H9 (cell line): ENCODE data around the gene CREG1. TPM values are rescaled to one million over a fixed set of nuclear protein-coding genes. Genes with fewer than 3 reads are reported as not detected.

Source experiments
- DNase-seq: peaks from one replicate; pipeline ENCODE4 v3.0.0-alpha.2; 2017
- H2AFZ ChIP-seq: one replicate; pipeline ENCODE4 v1.6.1; 2013; ENCODE audit warnings: mild to moderate bottlenecking, low read length, control low read depth, moderate library complexity
- H2AK5ac ChIP-seq: 2 replicates; pipeline ENCODE4 v1.6.1; 2013; ENCODE audit warnings: low read length, control low read depth, mixed read lengths; ENCODE audit not compliant: insufficient read length
- H2BK120ac ChIP-seq: one replicate; pipeline ENCODE4 v1.6.1; 2013; ENCODE audit warnings: low read depth, mild to moderate bottlenecking, low read length, control low read depth, inconsistent platforms; ENCODE audit not compliant: poor library complexity, severe bottlenecking
- H2BK12ac ChIP-seq: 2 replicates; pipeline ENCODE4 v1.6.1; 2013; ENCODE audit warnings: low read length, control low read depth, mixed read lengths, low read depth; ENCODE audit not compliant: insufficient read length
- H2BK15ac ChIP-seq: 2 replicates; pipeline ENCODE4 v1.6.1; 2013; ENCODE audit warnings: low read depth, low read length, control low read depth
- H2BK20ac ChIP-seq: one replicate; pipeline ENCODE4 v1.6.1; 2013; ENCODE audit warnings: low read depth, mild to moderate bottlenecking, low read length, control low read depth, inconsistent platforms; ENCODE audit not compliant: poor library complexity, severe bottlenecking
- H2BK5ac ChIP-seq: 2 replicates; pipeline ENCODE4 v1.6.1; 2013; ENCODE audit warnings: low read length, control low read depth, mixed read lengths; ENCODE audit not compliant: insufficient read length
- H3K14ac ChIP-seq: 2 replicates; pipeline ENCODE4 v1.6.1; 2013; ENCODE audit warnings: low read length, control low read depth; ENCODE audit not compliant: insufficient read depth
- H3K18ac ChIP-seq: 2 replicates; pipeline ENCODE4 v1.6.1; 2013; ENCODE audit warnings: low read depth, mild to moderate bottlenecking, mixed read lengths, low read length, control low read depth; ENCODE audit not compliant: insufficient read length
- H3K23ac ChIP-seq: 2 replicates; pipeline ENCODE4 v1.6.1; 2013; ENCODE audit warnings: low read length, control low read depth, mixed read lengths, low read depth; ENCODE audit not compliant: insufficient read length
- H3K23me2 ChIP-seq: 2 replicates; pipeline ENCODE4 v1.6.1; 2013; ENCODE audit warnings: low read depth, mild to moderate bottlenecking, mixed read lengths, low read length, control low read depth; ENCODE audit not compliant: insufficient read length, poor library complexity, severe bottlenecking
- H3K27ac ChIP-seq: 2 replicates; pipeline ENCODE4 v1.5.1; 2013; ENCODE audit warnings: low read length, control low read depth, mixed read lengths, low read depth; ENCODE audit not compliant: insufficient read length
- H3K27me3 ChIP-seq: 2 replicates; pipeline ENCODE4 v1.6.1; 2013; ENCODE audit warnings: low read length, control low read depth, inconsistent platforms; ENCODE audit not compliant: insufficient read depth
- H3K4ac ChIP-seq: 2 replicates; pipeline ENCODE4 v1.6.1; 2013; ENCODE audit warnings: low read depth, mild to moderate bottlenecking, control low read depth, inconsistent platforms, low read length, moderate library complexity
- H3K4me1 ChIP-seq: 2 replicates; pipeline ENCODE4 v1.6.1; 2013; ENCODE audit warnings: low read length, control low read depth, inconsistent platforms; ENCODE audit not compliant: insufficient read depth
- H3K4me2 ChIP-seq: 2 replicates; pipeline ENCODE4 v1.6.1; 2013; ENCODE audit warnings: low read length, control low read depth, mixed read lengths; ENCODE audit not compliant: insufficient read length, insufficient read depth
- H3K56ac ChIP-seq: 2 replicates; pipeline ENCODE4 v1.6.1; 2013; ENCODE audit warnings: low read depth, mild to moderate bottlenecking, mixed read lengths, low read length, control low read depth; ENCODE audit not compliant: insufficient read length
- H3K79me1 ChIP-seq: 2 replicates; pipeline ENCODE4 v1.6.1; 2013; ENCODE audit warnings: low read depth, mild to moderate bottlenecking, moderate library complexity, low read length, control low read depth, inconsistent platforms; ENCODE audit not compliant: insufficient read depth, poor library complexity, severe bottlenecking
- H3K79me2 ChIP-seq: 2 replicates; pipeline ENCODE4 v1.6.1; 2013; ENCODE audit warnings: low read length, control low read depth, inconsistent platforms; ENCODE audit not compliant: insufficient read depth
- H3K9ac ChIP-seq: 2 replicates; pipeline ENCODE4 v1.6.1; 2013; ENCODE audit warnings: low read length, control low read depth, mixed read lengths; ENCODE audit not compliant: insufficient read length; ENCODE audit errors: extremely low read depth
- H3K9me3 ChIP-seq: one replicate; pipeline ENCODE4 v1.6.1; 2013; ENCODE audit warnings: low read depth, low read length, inconsistent platforms; ENCODE audit not compliant: control insufficient read depth
- H3T11ph ChIP-seq: one replicate; pipeline ENCODE4 v1.6.1; 2013; ENCODE audit warnings: mild to moderate bottlenecking, low read length, control low read depth, inconsistent platforms
- H4K20me1 ChIP-seq: one replicate; pipeline ENCODE4 v1.6.1; 2013; ENCODE audit not compliant: control insufficient read depth, insufficient read length, insufficient read depth
- H4K5ac ChIP-seq: 2 replicates; pipeline ENCODE4 v1.6.1; 2013; ENCODE audit warnings: low read depth, mild to moderate bottlenecking, mixed read lengths, low read length, control low read depth; ENCODE audit not compliant: insufficient read length
- H4K8ac ChIP-seq: replicated peaks from 2 replicates; pipeline ENCODE4 v1.6.1; 2013; ENCODE audit warnings: low read length, control low read depth, mixed read lengths, low read depth; ENCODE audit not compliant: insufficient read length
- H4K91ac ChIP-seq: 2 replicates; pipeline ENCODE4 v1.6.1; 2013; ENCODE audit warnings: low read depth, mild to moderate bottlenecking, moderate library complexity, mixed read lengths, low read length, control low read depth; ENCODE audit not compliant: insufficient read length
- H3K27ac Mint-ChIP-seq, 3 experiments: 2 replicates in 2 of 3; 3 replicates in 1 of 3; pipeline ENCODE4 v1.8.0; 2020 to 2021; ENCODE audit warnings: mixed read lengths in 3 of 3, mild to moderate bottlenecking in 1 of 3, moderate library complexity in 1 of 3
- H3K27me3 Mint-ChIP-seq: 2 replicates; pipeline ENCODE4 v1.8.0; 2021; ENCODE audit warnings: low read depth, mild to moderate bottlenecking, moderate library complexity, mixed read lengths
- H3K36me3 Mint-ChIP-seq, 3 experiments: 2 replicates in 2 of 3; 3 replicates in 1 of 3; pipeline ENCODE4 v1.8.0; 2020 to 2021; ENCODE audit warnings: low read depth in 3 of 3, mixed read lengths in 3 of 3; ENCODE audit not compliant: insufficient read depth in 1 of 3
- H3K4me1 Mint-ChIP-seq, 2 experiments: 2 replicates each; pipeline ENCODE4 v1.8.0; 2020; ENCODE audit warnings: mixed read lengths in 2 of 2
- H3K4me3 Mint-ChIP-seq, 2 experiments: 2 replicates in 1 of 2; 3 replicates in 1 of 2; pipeline ENCODE4 v1.8.0; 2020 to 2021; ENCODE audit warnings: mild to moderate bottlenecking in 2 of 2, mixed read lengths in 2 of 2, moderate library complexity in 1 of 2
- H3K9me3 Mint-ChIP-seq, 2 experiments: 2 replicates in 1 of 2; 3 replicates in 1 of 2; pipeline ENCODE4 v1.8.0; 2020; ENCODE audit warnings: mild to moderate bottlenecking in 2 of 2, mixed read lengths in 2 of 2, moderate library complexity in 1 of 2
- WGBS: extraction: QIAGEN DNeasy Blood & Tissue Kit; methylation state at CpG from one replicate; pipeline ENCODE4 v1.1.7; 2013; ENCODE audit warnings: missing lambda C conversion rate, low lambda C conversion rate, mixed read lengths; ENCODE audit not compliant: insufficient read length; ENCODE audit errors: extremely low coverage; 5-methylcytosine and 5-hydroxymethylcytosine counted together
- total RNA-seq: library from RNA; stranded (reverse); gene quantifications from 2 replicates; pipeline ENCODE4 v1.2.1, GENCODE V29; 2021
- TF ChIP-seq, protein P1 (sequence below): fragments of 200-600 bp; sonication (generic); conservative IDR thresholded peaks from 3 replicates; pipeline ENCODE4 v1.8.0; 2021; ENCODE audit warnings: antibody characterized with exemption, mild to moderate bottlenecking

CREG1 gene
- total RNA-seq, 1 experiment from 2014 or later: 19.8 TPM

DNA sequence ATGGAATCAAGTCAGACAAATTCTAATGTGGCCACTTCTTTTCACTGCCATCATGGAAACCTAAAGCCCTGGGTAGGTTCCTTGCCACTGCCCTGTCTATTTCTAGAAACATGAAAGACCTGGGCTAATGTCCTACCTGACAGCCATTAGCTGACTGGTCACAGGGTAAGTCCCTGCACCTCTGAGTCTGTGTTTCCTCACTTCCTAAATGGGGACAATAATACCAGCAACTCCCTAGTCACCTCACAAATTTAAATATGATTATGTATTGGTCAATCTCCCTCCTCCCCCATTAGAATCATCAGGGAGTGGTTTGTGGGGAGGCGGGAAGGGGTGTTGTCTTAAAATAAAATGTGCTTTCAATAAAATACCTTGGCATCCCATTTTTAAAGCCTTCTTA lies 2.2 kb downstream of the CREG1 start:
- no peaks in the 10 kb centered on the region for H3K79me2 ChIP-seq
- H4K20me1 ChIP-seq: no peaks in the 10 kb centered on the region
- H3K14ac ChIP-seq: no peak overlapping the region
- no peak overlapping the region for H4K8ac ChIP-seq
- Mint-ChIP-seq H3K9me3 (no peaks in the 10 kb centered on the region), H3K4me3 (no peak overlapping the region), H3K27ac (no peak overlapping the region), H3K4me1 (peaks cover 8 to 19% of the 10 kb centered on the region in 2 experiments; a peak in 3 of 4 replicates), H3K36me3 (peaks cover 4 to 5% (median 4%) of the 10 kb centered on the region in 3 experiments; a peak in 5 of 7 replicates), H3K27me3 (peaks cover 14% of the 10 kb centered on the region)
- DNase-seq: no peak
- H3K27me3 ChIP-seq: no peaks in the 10 kb centered on the region
- H2BK12ac ChIP-seq: no peak overlapping the region
- no peak overlapping the region for H2BK15ac ChIP-seq
- TF ChIP-seq, protein P1, sequence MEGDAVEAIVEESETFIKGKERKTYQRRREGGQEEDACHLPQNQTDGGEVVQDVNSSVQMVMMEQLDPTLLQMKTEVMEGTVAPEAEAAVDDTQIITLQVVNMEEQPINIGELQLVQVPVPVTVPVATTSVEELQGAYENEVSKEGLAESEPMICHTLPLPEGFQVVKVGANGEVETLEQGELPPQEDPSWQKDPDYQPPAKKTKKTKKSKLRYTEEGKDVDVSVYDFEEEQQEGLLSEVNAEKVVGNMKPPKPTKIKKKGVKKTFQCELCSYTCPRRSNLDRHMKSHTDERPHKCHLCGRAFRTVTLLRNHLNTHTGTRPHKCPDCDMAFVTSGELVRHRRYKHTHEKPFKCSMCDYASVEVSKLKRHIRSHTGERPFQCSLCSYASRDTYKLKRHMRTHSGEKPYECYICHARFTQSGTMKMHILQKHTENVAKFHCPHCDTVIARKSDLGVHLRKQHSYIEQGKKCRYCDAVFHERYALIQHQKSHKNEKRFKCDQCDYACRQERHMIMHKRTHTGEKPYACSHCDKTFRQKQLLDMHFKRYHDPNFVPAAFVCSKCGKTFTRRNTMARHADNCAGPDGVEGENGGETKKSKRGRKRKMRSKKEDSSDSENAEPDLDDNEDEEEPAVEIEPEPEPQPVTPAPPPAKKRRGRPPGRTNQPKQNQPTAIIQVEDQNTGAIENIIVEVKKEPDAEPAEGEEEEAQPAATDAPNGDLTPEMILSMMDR: no peak
- no peak overlapping the region for H3K27ac ChIP-seq
- no peak overlapping the region for H3K9ac ChIP-seq
- no peak overlapping the region for H3K18ac ChIP-seq
- H3K9me3 ChIP-seq: no peaks in the 10 kb centered on the region
- H2BK5ac ChIP-seq: no peak overlapping the region
- H4K91ac ChIP-seq: no peak overlapping the region
- H3K23ac ChIP-seq: no peak overlapping the region
- no peak overlapping the region for H2BK20ac ChIP-seq
- H3T11ph ChIP-seq: no peak overlapping the region
- H3K4ac ChIP-seq: no peak overlapping the region
- peaks cover 3% of the 10 kb centered on the region; the same call in 1 of the 2 replicates for H3K4me1 ChIP-seq
- H3K23me2 ChIP-seq: peaks cover 9% of the 10 kb centered on the region
- H2BK120ac ChIP-seq: no peak overlapping the region
- no peak overlapping the region for H2AK5ac ChIP-seq
- H3K79me1 ChIP-seq: no peaks in the 10 kb centered on the region
- no peak overlapping the region for H4K5ac ChIP-seq
- H2AFZ ChIP-seq: no peak overlapping the region
- WGBS: no CpG with 5 or more reads among the region's 1 CpG
- H3K4me2 ChIP-seq: no peak overlapping the region
- H3K56ac ChIP-seq: no peak overlapping the region
